Hepatocyte (in vitro differentiated cells): Measurements from ENCODE around the gene NAE1.

ENCODE experiments used
- EZH2 ChIP-seq: fragments of 200-600 bp; sonication (generic); IDR thresholded peaks from 2 replicates; pipeline ENCODE4 v1.6.1; 2016; ENCODE audit warnings: antibody characterized with exemption, mild to moderate bottlenecking, borderline replicate concordance
- EZH2phosphoT487 ChIP-seq: fragments of 200-600 bp; sonication (generic); IDR thresholded peaks from one replicate; pipeline ENCODE4 v1.6.1; 2018; ENCODE audit warnings: antibody characterized with exemption, mild to moderate bottlenecking, low read depth, moderate library complexity; ENCODE audit not compliant: unreplicated experiment, severe bottlenecking
- TF ChIP-seq, protein P1 (sequence below): fragments of 200-600 bp; sonication (generic); IDR thresholded peaks from 2 replicates; pipeline ENCODE4 v1.5.1; 2016; ENCODE audit warnings: antibody characterized with exemption, mild to moderate bottlenecking; ENCODE audit not compliant: poor library complexity

DNA sequence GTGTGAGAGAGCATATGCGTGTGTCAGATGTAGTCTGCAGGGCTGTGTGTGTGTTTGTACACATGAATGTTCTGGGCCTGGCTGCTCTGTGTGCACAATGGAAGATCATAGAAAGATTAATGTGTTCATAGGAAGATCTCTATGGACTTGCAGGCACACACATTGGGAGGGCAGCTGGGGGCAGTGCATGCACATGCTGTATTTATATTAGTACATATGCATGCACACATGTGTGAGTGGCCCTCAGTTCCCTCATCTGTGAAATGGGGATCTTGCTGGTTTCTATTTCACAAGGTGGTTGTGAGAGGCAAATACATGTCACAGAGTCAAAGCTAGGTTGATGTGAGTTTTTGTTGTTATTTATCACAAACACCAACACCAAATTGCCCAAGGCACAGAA lies 15.5 kb upstream of the NAE1 start:
- TF ChIP-seq EZH2phosphoT487 (no peak), EZH2 (no peak)
- TF ChIP-seq, protein P1, sequence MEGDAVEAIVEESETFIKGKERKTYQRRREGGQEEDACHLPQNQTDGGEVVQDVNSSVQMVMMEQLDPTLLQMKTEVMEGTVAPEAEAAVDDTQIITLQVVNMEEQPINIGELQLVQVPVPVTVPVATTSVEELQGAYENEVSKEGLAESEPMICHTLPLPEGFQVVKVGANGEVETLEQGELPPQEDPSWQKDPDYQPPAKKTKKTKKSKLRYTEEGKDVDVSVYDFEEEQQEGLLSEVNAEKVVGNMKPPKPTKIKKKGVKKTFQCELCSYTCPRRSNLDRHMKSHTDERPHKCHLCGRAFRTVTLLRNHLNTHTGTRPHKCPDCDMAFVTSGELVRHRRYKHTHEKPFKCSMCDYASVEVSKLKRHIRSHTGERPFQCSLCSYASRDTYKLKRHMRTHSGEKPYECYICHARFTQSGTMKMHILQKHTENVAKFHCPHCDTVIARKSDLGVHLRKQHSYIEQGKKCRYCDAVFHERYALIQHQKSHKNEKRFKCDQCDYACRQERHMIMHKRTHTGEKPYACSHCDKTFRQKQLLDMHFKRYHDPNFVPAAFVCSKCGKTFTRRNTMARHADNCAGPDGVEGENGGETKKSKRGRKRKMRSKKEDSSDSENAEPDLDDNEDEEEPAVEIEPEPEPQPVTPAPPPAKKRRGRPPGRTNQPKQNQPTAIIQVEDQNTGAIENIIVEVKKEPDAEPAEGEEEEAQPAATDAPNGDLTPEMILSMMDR, result no peak
